Activated effector memory CD4-positive, alpha-beta T cell treated with Interleukin-2 at 50 U/mL for 16 hours (primary cell): Measurements from ENCODE around the gene WHRN.

ENCODE experiments used
- DNase-seq: peaks from one replicate; pipeline ENCODE4 v3.0.0-alpha.2; 2020

Gene WHRN

GRCh38 chr9:114356792-114357191 lies 148.5 kb downstream of the WHRN start:
- DNase-seq = no peak

- no peak for DNase-seq
Measured at GRCh38 chr9:114355821-114356220, 149.5 kb downstream of the WHRN start.
